ENCODE measurements around the gene ST8SIA1. TPM values are rescaled to one million over a fixed set of nuclear protein-coding genes. Genes with fewer than 3 reads are reported as not detected.

The ST8SIA1 gene
- total and polyA plus RNA-seq, 2 of the 4 experiments (the other 2 are of a cell fraction): not detected

DNA sequence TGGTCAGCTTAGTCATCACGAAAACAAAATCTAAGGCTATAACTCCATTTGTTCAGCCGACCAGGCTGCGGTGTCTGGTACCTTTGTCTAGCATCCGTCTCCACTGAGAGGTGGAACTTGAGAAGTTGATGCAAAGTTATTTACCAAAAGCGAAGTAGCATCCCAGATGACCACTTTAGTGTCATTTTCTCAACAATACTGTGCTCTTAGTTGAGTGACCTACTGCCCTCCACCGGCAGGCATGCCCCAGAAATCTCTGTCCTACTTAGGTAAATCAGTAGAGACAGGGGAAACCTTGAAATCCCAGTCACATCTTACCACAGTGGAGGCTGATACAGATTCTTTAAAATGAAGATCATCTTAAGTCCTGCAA is 1.3 kb upstream of the ST8SIA1 start:
- BruUV-seq (replicated peaks): no TSS peak

More for the DNA sequence above, 1.3 kb upstream of the ST8SIA1 start:
- TF ChIP-seq USF2 (IDR thresholded peaks at IDR 0.05; ENCODE audit: low read depth, low read length) (no peak), SMC3 (IDR thresholded peaks at IDR 0.05; ENCODE audit: low read depth, low read length) (no peak), RCOR1 (IDR thresholded peaks at IDR 0.05; ENCODE audit: insufficient replicate concordance, low read length) (no peak), CEBPB (IDR thresholded peaks at IDR 0.05; ENCODE audit: low read depth, low read length) (no peak), ELK1 (IDR thresholded peaks at IDR 0.05; ENCODE audit: borderline replicate concordance, low read depth, low read length) (no peak)
- TF ChIP-seq, protein P1, sequence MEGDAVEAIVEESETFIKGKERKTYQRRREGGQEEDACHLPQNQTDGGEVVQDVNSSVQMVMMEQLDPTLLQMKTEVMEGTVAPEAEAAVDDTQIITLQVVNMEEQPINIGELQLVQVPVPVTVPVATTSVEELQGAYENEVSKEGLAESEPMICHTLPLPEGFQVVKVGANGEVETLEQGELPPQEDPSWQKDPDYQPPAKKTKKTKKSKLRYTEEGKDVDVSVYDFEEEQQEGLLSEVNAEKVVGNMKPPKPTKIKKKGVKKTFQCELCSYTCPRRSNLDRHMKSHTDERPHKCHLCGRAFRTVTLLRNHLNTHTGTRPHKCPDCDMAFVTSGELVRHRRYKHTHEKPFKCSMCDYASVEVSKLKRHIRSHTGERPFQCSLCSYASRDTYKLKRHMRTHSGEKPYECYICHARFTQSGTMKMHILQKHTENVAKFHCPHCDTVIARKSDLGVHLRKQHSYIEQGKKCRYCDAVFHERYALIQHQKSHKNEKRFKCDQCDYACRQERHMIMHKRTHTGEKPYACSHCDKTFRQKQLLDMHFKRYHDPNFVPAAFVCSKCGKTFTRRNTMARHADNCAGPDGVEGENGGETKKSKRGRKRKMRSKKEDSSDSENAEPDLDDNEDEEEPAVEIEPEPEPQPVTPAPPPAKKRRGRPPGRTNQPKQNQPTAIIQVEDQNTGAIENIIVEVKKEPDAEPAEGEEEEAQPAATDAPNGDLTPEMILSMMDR (conservative IDR thresholded peaks at IDR 0.05; ENCODE audit: low read depth, low read length): no peak
- no CpG with 5 or more reads among the region's 6 CpGs for WGBS, 2 experiments (ENCODE audit: extremely low coverage in 2 of 2, insufficient read length in 1 of 2)
- Histone ChIP-seq H3K4me3 (ENCODE audit: insufficient read depth, low read depth, low read length) (no peak overlapping the region), H3K9me1 (ENCODE audit: insufficient read depth, low read length) (no peaks in the 10 kb centered on the region), H2AFZ (replicated peaks; ENCODE audit: low read length, poor library complexity) (no peak overlapping the region), H3K4ac (ENCODE audit: low read depth, low read length) (no peak overlapping the region), H3K27ac (ENCODE audit: insufficient read depth, low read length) (no peak overlapping the region), H2AK9ac (replicated peaks; ENCODE audit: low read depth, low read length, poor library complexity) (no peak overlapping the region), H3K79me1 (ENCODE audit: low read depth in 1 of 2, low read length in 2 of 2) (no peaks in the 10 kb centered on the region), H4K20me1 (ENCODE audit: insufficient read depth, low read length) (no peaks in the 10 kb centered on the region), H3K23ac (ENCODE audit: low read depth, low read length) (no peak overlapping the region), H2BK20ac (ENCODE audit: low read depth, low read length) (no peak overlapping the region), H4K5ac (ENCODE audit: low read depth, low read length) (no peak overlapping the region), H3K9ac (ENCODE audit: low read depth, low read length) (no peak overlapping the region), H3K36me3 (ENCODE audit: control insufficient read depth, insufficient read depth, low read length) (no peaks in the 10 kb centered on the region), H4K91ac (ENCODE audit: insufficient read depth, low read depth, low read length) (no peak overlapping the region), H2BK5ac (ENCODE audit: low read depth, low read length, poor library complexity, severe bottlenecking) (no peak overlapping the region), H3K27me3 (ENCODE audit: control insufficient read depth, insufficient read depth, low read length) (peaks cover 28% of the 10 kb centered on the region), H4K8ac (ENCODE audit: low read depth in 2 of 2, low read length in 2 of 2) (no peak overlapping the region), H3K4me2 (ENCODE audit: low read depth, low read length) (peak overlapping the region; percentile 59; the same call in 1 of the 2 replicates), H2AK5ac (ENCODE audit: low read depth, low read length) (no peak overlapping the region), H2BK15ac (ENCODE audit: low read depth, low read length) (no peak overlapping the region), H3K14ac (replicated peaks; ENCODE audit: low read depth, low read length) (no peak overlapping the region), H3K18ac (ENCODE audit: low read depth, low read length) (no peak overlapping the region), H2BK120ac (ENCODE audit: low read depth, low read length) (no peak overlapping the region), H3K9me3 (ENCODE audit: control insufficient read depth, insufficient read depth, low read length) (no peaks in the 10 kb centered on the region), H3K4me1 (ENCODE audit: control insufficient read depth, insufficient read depth, low read length) (peaks cover 2% of the 10 kb centered on the region; the same call in 1 of the 2 replicates), H3K56ac (ENCODE audit: extremely low read depth, insufficient read depth, low read length) (no peak overlapping the region)
- intact Hi-C loops (cut with micrococcal nuclease) (loop anchor here (1.0 to 5.0 kb wide), 8 partner anchors 65 to 637 kb away; no protein-coding TSS in a partner anchor), in situ Hi-C loops (cut with MboI; ENCODE audit: low sequenced_read_pairs) (loop anchor here (5.0 kb wide), 2 partner anchors 102 to 253 kb away; no protein-coding TSS in a partner anchor), dilution Hi-C loops (cut with HindIII; ENCODE audit: low sequenced_read_pairs, unreplicated experiment) (no loop called here)
- ChIA-PET CTCF (interaction anchor here (0.6 to 1.5 kb wide), 18 partner anchors 15 to 614 kb away, joined by 3 to 15 read pairs (median 3); no protein-coding TSS in a partner anchor), POLR2A (ENCODE audit: unreplicated experiment) (no interaction called here)
- DNase-seq: no peak
- peak; percentile 13; the same call in 1 of the 2 replicates for ATAC-seq (ENCODE audit: low read depth)
